Activated CD4-positive, alpha-beta T cell treated with anti-CD3 and anti-CD28 coated beads, Interleukin-2, amount 50 U/mL, for 24 hours (primary cell): Measurements from ENCODE around the gene IFT81.
"Not testable (repeated sequence)": the region's sequence is repeated elsewhere in the genome, so short reads cannot be mapped to it uniquely, and the experiment has no call there.

Source experiments
- DNase-seq, 2 donors: peaks; one replicate each; pipeline ENCODE4 v3.0.0-alpha.2; 2020; ENCODE audit warnings: low read depth in 1 of 2, low spot score in 1 of 2

The IFT81 gene

DNA sequence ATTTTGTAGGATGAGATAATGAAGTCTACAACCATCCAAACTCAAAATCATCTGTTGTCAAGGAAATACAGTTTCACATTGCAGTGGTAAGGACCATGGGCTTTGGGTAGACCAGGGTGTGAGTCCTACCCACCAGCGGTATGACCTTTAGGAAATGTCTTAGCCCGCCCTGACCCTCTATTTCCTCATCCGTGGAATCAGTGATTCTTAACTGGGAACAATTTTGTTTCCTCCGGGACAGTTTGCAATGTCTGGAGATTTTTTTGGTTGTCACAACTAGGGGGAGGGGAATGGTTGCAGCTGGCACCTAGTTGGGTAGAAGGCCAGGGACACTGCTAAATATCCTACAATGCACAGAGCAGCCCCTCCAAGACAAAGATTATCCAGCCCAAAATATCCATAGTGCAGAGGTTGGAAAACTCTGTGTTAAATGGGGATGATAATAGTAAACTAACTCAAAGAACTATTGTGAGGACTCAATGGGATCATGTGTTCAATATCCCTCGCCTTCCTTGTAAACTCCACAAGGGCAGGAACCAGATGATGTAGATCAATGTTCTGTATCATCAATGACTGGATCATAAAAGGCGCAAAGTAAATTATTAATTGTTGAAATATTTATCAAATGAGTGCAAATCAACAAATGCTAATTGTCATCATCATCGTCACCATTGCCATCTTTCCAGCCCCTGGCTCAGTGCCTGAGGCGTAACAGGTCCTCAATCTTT is 15.7 kb upstream of the IFT81 start:
- DNase-seq: no peak

GRCh38 chr12:110109037-110109836 is 14.9 kb upstream of the IFT81 start:
- no peak for DNase-seq

DNA sequence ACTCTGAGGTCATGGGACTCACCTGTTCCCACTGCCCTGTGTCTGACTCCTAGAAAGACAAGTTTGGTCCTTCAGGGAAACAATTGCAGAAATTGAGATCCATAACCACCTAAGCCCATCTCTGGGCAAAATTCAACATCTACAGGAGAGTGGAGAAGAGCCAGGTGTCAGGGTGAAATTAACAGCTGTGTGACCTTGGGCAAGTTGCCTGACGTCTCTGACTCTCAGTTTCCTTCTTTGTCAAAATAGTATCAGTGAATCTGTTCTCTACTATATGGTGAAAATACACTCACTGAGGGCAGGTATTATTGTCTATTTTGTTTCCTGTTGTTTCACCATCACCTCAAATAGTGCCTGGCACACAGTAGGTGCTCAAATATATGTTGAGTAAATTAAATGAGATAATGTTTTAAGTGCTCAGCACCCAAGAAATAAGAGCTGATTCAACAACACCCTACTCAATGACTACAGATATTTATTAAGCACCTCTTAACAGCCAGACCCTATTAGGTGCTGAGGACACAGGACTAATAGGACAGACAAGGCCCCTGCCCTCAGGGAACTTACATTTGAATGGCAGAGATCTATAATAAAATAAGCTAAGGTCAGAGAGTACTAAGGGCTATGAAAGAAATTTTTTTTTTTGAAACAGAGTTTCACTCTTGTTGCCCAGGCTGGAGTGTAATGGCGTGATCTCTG is 14.2 kb upstream of the IFT81 start:
- no peak for DNase-seq

GRCh38 chr12:110111476-110112334 is 12.5 kb upstream of the IFT81 start:
- DNase-seq: no peak

GRCh38 chr12:110112335-110112660 is 11.9 kb upstream of the IFT81 start:
- DNase-seq: no peak

GRCh38 chr12:110114528-110114937 is 9.6 kb upstream of the IFT81 start:
- no peak for DNase-seq

DNA sequence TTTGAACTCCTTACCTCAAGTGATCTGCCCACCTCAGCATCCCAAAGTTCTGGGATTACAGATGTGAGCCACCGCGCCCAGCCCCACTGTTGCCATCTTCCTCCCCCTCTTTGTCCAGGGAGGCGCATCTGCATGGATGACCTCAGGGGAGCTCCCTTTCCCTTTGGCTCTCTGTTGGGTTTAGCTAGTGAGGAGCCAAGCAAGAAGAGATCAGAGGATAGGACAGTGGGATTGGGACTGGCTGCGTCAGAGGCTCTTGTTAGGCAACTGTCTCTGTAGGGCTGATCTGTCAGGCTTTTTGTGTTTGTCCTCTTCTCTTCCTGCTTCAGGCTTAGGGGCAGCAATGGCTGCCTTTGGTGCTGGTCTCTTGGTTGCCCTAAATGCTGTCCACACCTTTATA is 8.5 kb upstream of the IFT81 start:
- DNase-seq: no peak

GRCh38 chr12:110116623-110117022 is 7.5 kb upstream of the IFT81 start:
- no peak for DNase-seq

DNA sequence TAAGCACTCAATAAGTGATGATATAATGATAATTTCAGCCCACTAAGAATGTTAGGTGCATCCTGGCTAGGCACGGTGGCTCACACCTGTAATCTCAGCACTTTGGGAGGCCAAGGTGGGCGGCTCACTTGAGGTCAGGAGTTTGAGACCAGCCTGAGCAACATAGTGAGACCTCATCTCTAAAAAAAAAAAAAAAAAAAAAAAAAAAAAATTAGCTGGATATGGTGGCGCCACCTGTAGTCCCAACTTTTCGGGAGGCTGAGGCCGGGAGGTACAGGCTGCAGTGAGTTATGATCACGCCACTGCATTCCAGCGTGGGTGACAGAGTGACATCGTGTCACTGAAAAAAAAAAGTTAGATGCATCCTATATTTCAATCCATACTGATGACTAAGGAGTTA is 6.9 kb upstream of the IFT81 start:
- not testable (repeated sequence) for DNase-seq

GRCh38 chr12:110117956-110118685 is 6.0 kb upstream of the IFT81 start:
- no peak for DNase-seq

DNA sequence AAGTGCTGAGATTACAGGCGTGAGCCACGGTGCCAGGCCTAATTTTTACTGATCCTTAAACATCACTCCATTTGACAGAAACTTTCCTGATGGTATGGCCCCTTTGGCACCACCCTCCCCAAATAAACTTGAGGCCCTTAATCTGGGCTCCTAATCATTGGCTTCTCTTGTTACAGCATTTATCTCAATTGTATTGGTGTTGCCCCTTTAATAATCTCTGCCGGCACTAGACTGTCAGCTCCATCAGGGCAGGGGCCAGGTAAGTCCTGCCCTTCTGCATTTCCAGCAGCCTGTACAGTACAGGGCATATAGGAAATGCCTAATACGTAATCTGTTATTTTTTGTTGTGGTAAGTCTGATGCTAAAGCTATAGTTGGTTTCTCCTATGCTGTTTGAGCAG is 1.2 kb upstream of the IFT81 start:
- DNase-seq: no peak

DNA sequence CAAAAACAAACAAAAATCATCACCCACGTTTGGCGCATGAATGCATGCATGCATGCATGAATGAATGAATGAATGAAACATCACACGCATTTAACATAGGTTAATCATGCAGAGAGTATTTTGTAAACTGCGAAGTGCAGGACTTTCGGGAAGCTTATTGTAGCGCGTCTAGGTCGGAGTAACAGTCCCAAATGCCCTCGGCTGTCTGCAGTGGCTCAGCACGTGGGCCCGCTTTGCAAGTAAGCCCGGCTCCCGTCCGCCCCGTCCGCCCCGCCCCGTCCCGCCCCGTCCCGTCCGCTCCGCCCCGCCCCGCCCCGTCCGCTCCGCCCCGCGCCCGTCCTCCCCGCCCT is 263 bp upstream of the IFT81 start:
- no peak for DNase-seq

DNA sequence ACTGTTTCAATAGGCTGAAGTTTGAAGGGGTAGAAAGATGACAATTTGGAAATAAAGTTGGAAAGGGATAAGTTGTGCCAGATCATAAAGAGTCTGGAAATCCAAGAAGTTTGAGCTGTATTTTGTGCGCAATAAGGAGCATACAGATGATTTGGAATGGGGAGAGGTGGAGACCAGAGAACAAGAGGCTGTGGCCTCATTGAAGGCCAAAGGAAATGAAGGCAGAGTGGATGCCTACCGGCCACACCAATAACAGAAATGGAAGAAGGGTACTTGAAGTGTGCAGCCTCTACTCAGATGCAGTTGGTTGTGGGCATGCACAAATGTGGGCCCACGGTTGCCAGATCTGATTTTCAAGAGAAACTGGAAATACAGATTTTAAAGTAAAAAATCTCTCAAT is 2.4 kb downstream of the IFT81 start:
- no peak for DNase-seq

DNA sequence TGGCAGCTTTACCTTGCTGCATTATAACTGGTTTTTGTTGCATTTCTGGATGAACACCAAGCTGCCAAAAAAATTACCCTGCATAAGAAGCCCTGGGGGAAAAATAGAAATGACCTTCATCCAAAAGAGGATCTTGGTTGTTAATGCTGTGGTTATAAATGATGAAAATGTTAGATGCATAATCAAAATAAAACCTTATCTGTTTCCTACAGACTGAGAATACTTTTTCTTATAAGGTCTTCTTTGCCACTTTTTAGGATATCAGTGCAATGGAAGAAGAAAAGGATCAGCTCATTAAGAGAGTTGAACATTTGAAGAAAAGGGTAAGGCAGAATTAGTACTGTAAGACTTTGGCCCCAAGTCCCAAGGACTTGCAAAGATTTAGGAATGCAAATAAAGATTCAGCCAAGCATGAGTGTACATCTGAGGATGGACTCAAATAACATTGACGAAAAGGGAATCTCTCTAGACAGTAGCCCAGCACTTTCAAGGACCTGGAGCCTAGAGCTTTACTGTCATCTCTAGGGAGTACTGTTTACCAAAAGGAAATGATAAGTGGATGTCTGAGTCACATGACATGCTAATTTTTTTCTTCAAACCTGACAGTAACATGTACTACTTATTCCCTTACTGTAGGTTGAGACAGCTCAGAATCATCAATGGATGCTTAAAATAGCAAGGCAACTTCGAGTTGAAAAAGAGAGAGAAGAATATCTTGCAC is 10.7 kb downstream of the IFT81 start:
- DNase-seq: no peak

DNA sequence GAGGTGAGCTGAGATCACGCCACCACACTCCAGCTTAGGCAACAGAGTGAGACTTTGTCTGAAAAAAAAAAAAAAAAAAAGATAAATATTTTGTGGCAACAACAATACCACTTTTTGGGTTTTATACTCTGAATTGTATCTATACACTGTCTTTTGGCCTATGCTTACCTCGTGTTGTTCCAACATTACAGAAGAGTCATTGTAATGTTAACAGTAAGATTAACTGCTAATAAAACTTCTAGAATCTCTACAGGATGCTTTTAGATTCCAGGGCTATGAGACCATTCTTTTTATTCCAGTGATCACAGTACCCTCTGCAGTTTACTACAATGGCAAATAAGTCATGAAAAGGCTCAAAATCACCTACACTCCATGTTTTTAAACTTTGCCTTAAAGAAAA is 11.6 kb downstream of the IFT81 start:
- DNase-seq: no peak

GRCh38 chr12:110137786-110138185 is 13.6 kb downstream of the IFT81 start:
- no peak for DNase-seq

DNA sequence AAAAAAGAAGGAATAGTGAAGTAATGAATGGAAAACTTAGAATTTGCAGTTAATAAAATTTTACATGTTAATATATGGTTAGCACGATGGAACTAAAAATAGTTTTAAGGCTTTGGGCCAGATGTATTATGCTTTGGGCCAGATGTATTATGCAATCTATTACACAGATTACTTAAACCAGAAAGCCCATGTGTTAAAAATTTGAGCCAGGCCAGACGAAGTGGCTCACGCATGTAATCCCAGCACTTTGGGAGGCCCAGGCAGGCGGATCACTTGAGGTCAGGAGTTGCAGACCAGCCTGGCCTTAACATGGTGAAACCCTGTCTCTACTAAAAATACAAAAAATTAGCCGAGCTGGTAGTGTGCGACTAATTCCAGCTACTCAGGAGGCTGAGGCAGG is 17.2 kb downstream of the IFT81 start:
- DNase-seq: no peak

- DNase-seq: no peak
These were observed 22.8 kb downstream of the IFT81 start for GRCh38 chr12:110146986-110147385.

DNA sequence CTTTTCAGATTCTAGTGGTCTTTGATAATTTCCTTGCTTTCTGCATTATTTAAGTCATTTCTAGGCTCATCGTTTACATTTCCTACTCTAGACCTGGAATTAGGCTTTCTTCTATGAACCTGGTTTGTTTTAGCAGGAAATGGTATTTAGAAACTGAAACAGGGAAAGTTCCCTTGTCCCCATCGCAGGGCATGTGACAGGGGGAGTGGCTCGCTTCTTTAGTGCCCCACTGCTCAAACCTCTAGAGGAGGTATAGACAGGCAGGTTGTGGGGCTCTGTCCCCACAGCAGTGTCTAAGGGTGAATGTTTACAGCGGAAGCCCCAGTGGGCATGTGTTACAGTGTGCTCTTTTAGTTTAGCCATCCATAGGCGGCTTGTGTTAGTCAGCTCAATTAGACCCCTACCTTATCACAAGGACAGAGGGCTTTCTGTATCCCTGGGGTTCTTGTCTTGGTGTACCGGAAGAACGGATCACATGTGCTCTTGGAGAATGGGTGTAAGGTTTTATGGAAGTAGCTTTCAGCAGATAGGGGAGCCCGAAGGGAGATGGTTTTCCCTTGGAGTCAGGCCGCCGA is 25.0 kb downstream of the IFT81 start:
- no peak for DNase-seq

DNA sequence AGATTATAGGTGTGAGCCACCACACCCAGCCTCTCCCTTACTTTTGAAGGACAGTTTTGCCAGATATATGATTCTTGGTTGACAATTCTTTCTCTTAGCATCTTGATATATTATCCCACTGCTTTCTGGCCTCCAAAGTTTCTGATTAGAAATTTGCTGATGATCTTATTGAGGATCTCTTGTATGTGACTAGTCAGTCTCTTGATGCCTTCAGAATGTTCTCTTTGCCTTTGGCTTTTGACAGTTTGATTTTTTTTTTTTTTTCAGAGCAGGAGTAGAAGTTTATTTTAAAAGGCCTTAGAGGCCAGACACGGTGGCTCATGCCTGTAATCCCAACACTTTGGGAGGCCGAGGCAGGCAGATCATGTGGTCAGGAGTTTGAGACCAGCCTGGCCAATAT is 32.6 kb downstream of the IFT81 start:
- DNase-seq: no peak
